22Rv1 (cell line): ENCODE measurements around the gene USP6.

Experiments used
- H3K27ac ChIP-seq: fragments of 450-650 bp; 2 replicates; pipeline ENCODE4 v1.5.1; 2017
- ZFX ChIP-seq: fragments of 450-650 bp; IDR thresholded peaks from 2 replicates; pipeline ENCODE4 v1.6.1; 2017; ENCODE audit warnings: antibody characterized with exemption, borderline replicate concordance
- TF ChIP-seq, protein P1 (sequence below): fragments of 450-650 bp; IDR thresholded peaks from 2 replicates; pipeline ENCODE4 v1.5.1; 2017; ENCODE audit warnings: mild to moderate bottlenecking

The USP6 gene

DNA sequence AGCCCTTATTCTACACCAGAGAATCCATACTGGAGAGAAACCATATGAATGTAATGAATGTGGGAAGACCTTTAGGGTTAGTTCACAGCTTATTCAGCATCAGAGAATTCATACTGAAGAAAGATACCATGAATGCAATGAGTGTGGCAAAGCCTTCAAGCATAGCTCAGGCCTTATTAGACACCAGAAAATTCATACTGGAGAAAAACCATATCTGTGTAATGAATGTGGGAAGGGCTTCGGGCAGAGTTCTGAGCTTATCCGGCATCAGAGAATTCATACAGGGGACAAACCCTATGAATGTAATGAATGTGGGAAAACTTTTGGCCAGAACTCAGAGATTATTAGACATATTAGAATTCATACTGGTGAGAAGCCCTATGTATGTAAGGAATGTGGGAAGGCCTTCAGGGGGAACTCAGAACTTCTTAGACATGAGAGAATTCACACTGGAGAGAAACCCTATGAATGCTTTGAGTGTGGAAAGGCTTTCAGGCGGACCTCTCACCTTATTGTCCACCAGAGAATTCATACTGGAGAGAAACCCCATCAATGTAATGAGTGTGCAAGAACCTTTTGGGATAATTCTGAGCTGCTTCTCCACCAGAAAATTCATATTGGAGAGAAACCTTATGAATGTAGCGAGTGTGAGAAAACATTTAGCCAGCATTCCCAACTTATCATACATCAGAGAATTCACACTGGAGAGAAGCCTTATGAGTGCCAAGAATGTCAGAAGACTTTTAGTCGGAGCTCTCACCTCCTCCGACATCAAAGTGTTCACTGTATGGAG, 23.4 kb upstream of the USP6 start:
- no peak overlapping the region for H3K27ac ChIP-seq
- TF ChIP-seq ZFX = no peak
- TF ChIP-seq, protein P1, sequence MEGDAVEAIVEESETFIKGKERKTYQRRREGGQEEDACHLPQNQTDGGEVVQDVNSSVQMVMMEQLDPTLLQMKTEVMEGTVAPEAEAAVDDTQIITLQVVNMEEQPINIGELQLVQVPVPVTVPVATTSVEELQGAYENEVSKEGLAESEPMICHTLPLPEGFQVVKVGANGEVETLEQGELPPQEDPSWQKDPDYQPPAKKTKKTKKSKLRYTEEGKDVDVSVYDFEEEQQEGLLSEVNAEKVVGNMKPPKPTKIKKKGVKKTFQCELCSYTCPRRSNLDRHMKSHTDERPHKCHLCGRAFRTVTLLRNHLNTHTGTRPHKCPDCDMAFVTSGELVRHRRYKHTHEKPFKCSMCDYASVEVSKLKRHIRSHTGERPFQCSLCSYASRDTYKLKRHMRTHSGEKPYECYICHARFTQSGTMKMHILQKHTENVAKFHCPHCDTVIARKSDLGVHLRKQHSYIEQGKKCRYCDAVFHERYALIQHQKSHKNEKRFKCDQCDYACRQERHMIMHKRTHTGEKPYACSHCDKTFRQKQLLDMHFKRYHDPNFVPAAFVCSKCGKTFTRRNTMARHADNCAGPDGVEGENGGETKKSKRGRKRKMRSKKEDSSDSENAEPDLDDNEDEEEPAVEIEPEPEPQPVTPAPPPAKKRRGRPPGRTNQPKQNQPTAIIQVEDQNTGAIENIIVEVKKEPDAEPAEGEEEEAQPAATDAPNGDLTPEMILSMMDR = no peak

DNA sequence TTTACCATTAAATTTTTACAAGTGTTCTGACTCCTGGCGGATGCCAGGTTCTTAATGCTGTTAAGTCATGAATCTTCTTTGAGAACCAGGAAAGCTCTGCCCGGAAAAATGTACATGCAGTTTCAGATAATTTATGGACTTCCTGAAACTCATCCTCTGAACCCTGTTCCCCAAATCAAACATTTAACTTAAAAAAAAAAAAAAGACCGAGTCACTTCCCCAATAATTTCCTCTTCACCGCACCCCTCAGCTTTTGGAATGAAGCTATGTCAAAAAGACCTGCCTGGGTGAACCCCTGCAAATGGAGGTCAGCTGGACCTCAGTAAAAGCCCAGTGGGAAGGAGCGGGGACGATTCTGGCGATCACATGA, 19.1 kb upstream of the USP6 start:
- TF ChIP-seq, protein P1 = no peak
- TF ChIP-seq ZFX = no peak

DNA sequence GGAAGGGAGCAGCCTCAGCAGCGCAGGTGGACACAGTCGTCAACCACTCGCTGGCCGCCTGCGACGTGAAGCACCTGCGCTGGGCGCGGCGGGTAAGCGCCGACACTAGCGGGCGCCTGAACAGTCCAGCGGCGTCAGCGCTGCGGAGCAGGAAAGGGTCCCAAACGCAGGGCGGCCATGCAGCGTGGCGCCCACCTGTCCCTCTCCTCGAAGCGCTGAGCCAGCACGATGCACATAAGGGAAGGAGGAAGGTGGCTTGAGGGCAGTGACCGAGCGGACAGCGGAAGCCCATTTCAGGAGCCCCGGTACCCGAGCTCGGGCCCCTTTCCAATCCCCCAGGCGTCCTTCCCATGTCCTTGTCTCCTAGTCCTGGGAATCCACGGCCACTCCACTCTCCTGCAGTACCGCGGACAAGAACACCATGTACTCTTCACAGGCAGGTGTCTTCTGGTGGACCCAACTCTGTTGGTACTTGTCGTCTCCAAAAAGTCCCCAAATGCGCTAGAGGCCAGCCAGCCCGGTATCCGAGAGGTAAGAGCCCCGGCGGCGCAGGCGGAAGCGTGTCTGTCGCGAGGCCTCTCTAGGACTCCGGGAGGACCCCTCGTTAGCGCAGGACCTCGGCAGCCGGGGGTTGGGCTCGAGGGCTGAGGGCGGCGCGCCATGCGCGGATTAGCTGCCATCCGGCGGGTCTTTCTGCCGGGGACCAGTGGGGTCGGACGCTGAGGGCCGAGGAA, 18.6 kb upstream of the USP6 start:
- TF ChIP-seq, protein P1 = no peak
- no peak for TF ChIP-seq ZFX
- H3K27ac ChIP-seq = no peak overlapping the region

More for the DNA sequence above, 19.1 kb upstream of the USP6 start:
- no peak overlapping the region for H3K27ac ChIP-seq

DNA sequence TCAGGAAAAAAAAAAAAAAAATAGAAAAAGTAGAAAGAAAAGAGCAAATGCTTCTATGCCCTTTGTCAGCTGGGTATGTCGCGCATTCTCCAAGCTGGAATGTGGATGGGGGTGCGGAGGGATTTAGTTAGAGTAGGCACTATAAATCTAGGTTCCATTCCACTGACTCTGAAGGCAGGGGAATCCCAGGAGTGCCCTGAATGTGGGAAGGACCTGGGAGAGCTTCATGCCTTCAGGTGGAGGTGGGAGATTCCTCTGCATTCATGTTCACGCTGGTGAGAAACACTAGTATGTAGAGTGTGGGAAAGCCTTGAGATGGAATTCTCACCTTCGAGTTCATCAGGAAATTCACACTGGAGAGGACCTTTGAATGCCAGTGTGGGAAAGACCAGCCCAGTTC, 16.6 kb upstream of the USP6 start:
- no peak overlapping the region for H3K27ac ChIP-seq
- TF ChIP-seq, protein P1 = no peak
- no peak for TF ChIP-seq ZFX

DNA sequence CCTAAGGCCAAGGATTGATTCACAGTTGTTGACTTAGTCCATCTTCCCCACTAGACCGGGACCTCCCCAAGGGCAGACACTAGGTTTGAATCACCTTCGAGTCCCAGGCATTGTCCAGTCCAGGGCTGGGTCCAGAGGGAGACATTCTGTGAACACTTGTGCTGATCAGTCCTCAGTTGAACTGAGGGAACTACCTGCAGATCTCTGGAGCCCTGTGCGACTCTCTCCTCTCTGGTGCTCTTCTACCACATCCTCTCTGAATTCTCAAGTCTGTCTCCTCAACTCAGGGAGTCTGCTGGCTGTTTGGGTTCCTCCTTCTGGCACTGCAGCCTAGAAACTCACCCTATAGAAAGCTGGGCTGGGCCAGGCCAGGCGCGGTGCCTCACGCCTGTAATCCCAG, 15.0 kb upstream of the USP6 start:
- TF ChIP-seq ZFX = no peak
- TF ChIP-seq, protein P1 = no peak
- H3K27ac ChIP-seq = no peak overlapping the region

DNA sequence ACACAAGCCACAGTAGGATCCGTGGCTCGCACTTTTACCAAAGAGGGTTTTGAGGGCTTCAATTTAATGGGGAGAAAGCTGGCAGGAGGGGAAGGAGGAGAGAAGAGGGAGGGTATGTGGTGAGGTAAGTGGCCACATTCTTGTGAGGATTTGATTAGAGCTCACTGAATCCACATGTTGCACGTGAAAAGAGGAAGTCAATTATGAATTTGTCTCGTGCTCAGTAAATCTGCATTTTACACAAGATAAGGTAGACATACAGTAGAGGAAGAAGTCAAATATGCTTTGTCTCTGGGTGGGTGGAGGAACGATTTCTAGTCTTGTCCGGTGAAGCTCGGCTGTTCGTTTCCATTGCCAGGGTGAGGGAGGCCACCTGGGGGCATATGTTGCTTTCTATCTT, 5.0 kb upstream of the USP6 start:
- H3K27ac ChIP-seq = peak overlapping the region; percentile 71; the same call in 1 of the 2 replicates
- TF ChIP-seq, protein P1 = no peak
- TF ChIP-seq ZFX = no peak
